ENCODE data around the gene SFXN2. TPM values are rescaled to one million over a fixed set of nuclear protein-coding genes. Genes with fewer than 3 reads are reported as not detected.
A peak's percentile ranks its signal among the peaks of the same experiment; 100 is the strongest.

SFXN2 gene
- total RNA-seq, 2 experiments from 2014 or later: 6.4 to 7.6 TPM

DNA sequence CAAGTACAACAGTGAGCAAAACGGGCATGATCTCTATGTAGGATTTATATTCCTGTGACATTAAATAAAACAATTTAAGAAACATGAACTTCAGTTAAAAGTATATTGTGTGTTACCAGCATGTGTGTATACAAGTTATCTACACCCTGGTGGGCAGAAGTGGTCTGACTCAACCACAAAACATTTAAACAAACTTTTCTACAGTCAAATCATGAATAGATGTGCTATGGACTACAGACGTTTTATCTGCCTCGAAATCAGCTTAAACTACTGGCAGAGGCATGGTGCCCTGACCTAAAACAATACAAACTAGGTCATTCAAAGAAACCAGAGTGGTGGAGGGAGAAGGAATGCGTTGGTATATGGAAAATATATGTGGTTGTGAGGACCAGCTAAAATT, 3.8 kb upstream of the SFXN2 start:
- ChIA-PET CTCF (interaction anchor here (0.5 to 6.2 kb wide), 3 partner anchors 32 to 65 kb away, joined by 4 to 30 read pairs (median 28); partner anchors contain the start of genes TRIM8 and WBP1L), POLR2A (interaction anchor here (1.1 to 1.4 kb wide), 4 partner anchors 9 to 66 kb away, joined by 4 to 6 read pairs (median 4); partner anchors contain the start of gene TRIM8)
- Mint-ChIP-seq H3K4me3 (peak overlapping the region; percentile 27), H3K27me3 (no peaks in the 10 kb centered on the region), H3K4me1 (ENCODE audit: low read depth) (peaks cover 40% of the 10 kb centered on the region), H3K9me3 (no peaks in the 10 kb centered on the region), H3K27ac (peak overlapping the region; percentile 31), H3K36me3 (ENCODE audit: low read depth) (peaks cover 9% of the 10 kb centered on the region)
- TF ChIP-seq, protein P1, sequence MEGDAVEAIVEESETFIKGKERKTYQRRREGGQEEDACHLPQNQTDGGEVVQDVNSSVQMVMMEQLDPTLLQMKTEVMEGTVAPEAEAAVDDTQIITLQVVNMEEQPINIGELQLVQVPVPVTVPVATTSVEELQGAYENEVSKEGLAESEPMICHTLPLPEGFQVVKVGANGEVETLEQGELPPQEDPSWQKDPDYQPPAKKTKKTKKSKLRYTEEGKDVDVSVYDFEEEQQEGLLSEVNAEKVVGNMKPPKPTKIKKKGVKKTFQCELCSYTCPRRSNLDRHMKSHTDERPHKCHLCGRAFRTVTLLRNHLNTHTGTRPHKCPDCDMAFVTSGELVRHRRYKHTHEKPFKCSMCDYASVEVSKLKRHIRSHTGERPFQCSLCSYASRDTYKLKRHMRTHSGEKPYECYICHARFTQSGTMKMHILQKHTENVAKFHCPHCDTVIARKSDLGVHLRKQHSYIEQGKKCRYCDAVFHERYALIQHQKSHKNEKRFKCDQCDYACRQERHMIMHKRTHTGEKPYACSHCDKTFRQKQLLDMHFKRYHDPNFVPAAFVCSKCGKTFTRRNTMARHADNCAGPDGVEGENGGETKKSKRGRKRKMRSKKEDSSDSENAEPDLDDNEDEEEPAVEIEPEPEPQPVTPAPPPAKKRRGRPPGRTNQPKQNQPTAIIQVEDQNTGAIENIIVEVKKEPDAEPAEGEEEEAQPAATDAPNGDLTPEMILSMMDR (IDR thresholded peaks at IDR 0.05): no peak
- no peak overlapping the region for H3K4me3 ChIP-seq (ENCODE audit: low read length)
- H3K27ac ChIP-seq (ENCODE audit: low read depth in 1 of 2, low read length in 2 of 2): peak overlapping the region in 1 of 2 donors; percentile 36
- DNase-seq: peak in 2 of 14 experiments; percentile 6 to 20
- intact Hi-C loops (cut with DNase I, micrococcal nuclease): loop anchor here (5.0 to 10.0 kb wide), 3 partner anchors 33 to 1356 kb away; partner anchors contain the start of genes BTRC (in 1 of the 2) and NOLC1 (in 1 of the 2)
- no peaks in the 10 kb centered on the region for H3K27me3 ChIP-seq (ENCODE audit: control insufficient read depth in 1 of 2, insufficient read depth in 2 of 2, low read length in 2 of 2)
- H3K9me3 ChIP-seq (ENCODE audit: control insufficient read depth in 1 of 2, insufficient read depth in 1 of 2, low read length in 2 of 2): no peaks in the 10 kb centered on the region
- no peak for ATAC-seq (ENCODE audit: poor library complexity)
- peaks cover 20% of the 10 kb centered on the region for H3K4me1 ChIP-seq (ENCODE audit: insufficient read depth, low read length)
- H3K36me3 ChIP-seq (ENCODE audit: insufficient read depth, low read length): no peaks in the 10 kb centered on the region

DNA sequence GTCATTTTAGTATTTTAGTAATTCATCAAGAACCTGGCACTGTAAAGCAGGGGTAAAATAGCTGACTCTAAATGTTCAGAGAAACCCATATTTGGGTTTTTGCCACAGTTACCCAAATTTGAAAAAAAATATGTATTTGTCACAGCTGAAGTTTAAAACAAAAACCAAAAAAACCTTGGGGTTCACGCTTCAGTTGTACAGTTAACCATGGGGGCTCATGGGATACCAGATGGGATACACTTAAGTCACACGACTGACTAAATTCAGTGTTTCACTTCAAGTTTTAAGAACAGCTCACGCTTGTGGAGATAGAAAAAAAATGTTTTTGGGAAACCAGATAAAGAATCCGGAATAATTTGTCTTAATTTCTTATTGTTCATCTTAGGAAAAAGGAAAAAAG, 2.3 kb upstream of the SFXN2 start:
- Mint-ChIP-seq H3K4me3 (peak overlapping the region; percentile 62), H3K9me3 (no peaks in the 10 kb centered on the region), H3K4me1 (ENCODE audit: low read depth) (peaks cover 49% of the 10 kb centered on the region), H3K27me3 (no peaks in the 10 kb centered on the region), H3K27ac (peak overlapping the region; percentile 81), H3K36me3 (ENCODE audit: low read depth) (peaks cover 14% of the 10 kb centered on the region)
- H3K9me3 ChIP-seq (ENCODE audit: control insufficient read depth in 1 of 2, insufficient read depth in 1 of 2, low read length in 2 of 2): no peaks in the 10 kb centered on the region
- intact Hi-C loops (cut with DNase I, micrococcal nuclease): loop anchor here (2.0 to 10.0 kb wide), 5 partner anchors 35 to 1357 kb away; partner anchors contain the start of genes BTRC (in 1 of the 2) and NOLC1 (in 1 of the 2)
- no peaks in the 10 kb centered on the region for H3K36me3 ChIP-seq (ENCODE audit: insufficient read depth, low read length)
- peaks cover 28% of the 10 kb centered on the region for H3K4me1 ChIP-seq (ENCODE audit: insufficient read depth, low read length)
- H3K27me3 ChIP-seq (ENCODE audit: control insufficient read depth in 1 of 2, insufficient read depth in 2 of 2, low read length in 2 of 2): no peaks in the 10 kb centered on the region
- peak overlapping the region; percentile 6 for H3K4me3 ChIP-seq (ENCODE audit: low read length)
- DNase-seq: no peak
- H3K27ac ChIP-seq (ENCODE audit: low read depth in 1 of 2, low read length in 2 of 2): peak overlapping the region in 1 of 2 donors; percentile 25
- POLR2A ChIA-PET: interaction anchor here (0.6 to 4.1 kb wide), 6 partner anchors 38 to 1311 kb away, joined by 3 to 32 read pairs (median 4); partner anchors contain the start of gene TRIM8
- ATAC-seq (ENCODE audit: poor library complexity): no peak
- TF ChIP-seq, protein P1 (IDR thresholded peaks at IDR 0.05): no peak
- CTCF ChIA-PET: interaction anchor here (0.5 to 6.2 kb wide), 5 partner anchors 9 to 67 kb away, joined by 3 to 30 read pairs (median 20); partner anchors contain the start of genes TRIM8 and WBP1L

DNA sequence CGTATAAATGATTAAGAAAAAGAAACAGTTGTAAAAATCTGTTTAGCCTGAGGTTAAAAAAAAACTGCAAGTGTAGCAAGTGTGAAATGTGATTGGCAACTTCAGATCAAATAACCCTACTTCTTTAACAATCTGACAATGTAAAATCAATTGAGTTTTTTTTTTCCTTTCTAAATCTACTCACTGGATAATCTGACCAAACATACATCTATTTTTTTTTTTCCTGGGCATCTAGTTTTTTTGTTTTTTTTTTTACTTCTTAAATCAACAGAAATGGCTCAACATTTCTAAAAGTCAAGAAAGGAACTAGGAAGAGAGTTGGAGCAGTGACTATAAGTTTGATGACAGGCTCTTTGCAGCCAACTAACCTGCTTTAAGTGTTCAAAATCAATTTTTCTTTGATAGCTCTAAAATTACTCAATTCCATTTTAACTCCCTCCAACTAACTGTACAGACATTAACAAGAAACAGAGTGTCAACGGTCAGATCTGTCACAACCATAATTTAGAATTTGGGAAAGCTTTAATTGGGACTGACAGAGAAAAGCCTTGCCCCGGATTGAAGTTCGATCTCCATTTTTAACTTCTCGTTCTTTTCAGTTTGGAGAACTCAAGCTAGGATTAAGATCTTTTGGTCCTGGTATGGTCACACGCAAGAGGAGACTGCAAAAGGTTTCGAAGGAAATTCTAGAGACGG, 1.4 kb upstream of the SFXN2 start:
- Histone ChIP-seq H3K27ac (ENCODE audit: low read depth in 1 of 2, low read length in 2 of 2) (peak overlapping the region; percentile 84 to 86), H3K36me3 (ENCODE audit: insufficient read depth, low read length) (no peaks in the 10 kb centered on the region), H3K4me3 (ENCODE audit: low read length) (peak overlapping the region; percentile 98), H3K4me1 (ENCODE audit: insufficient read depth, low read length) (peaks cover 28% of the 10 kb centered on the region), H3K9me3 (ENCODE audit: control insufficient read depth in 1 of 2, insufficient read depth in 1 of 2, low read length in 2 of 2) (no peaks in the 10 kb centered on the region), H3K27me3 (ENCODE audit: control insufficient read depth in 1 of 2, insufficient read depth in 2 of 2, low read length in 2 of 2) (no peaks in the 10 kb centered on the region)
- Mint-ChIP-seq H3K27me3 (no peaks in the 10 kb centered on the region), H3K4me3 (peak overlapping the region; percentile 93), H3K9me3 (no peaks in the 10 kb centered on the region), H3K27ac (peak overlapping the region; percentile 81), H3K36me3 (ENCODE audit: low read depth) (peaks cover 23% of the 10 kb centered on the region), H3K4me1 (ENCODE audit: low read depth) (peaks cover 57% of the 10 kb centered on the region)
- DNase-seq (no peak), ATAC-seq (ENCODE audit: poor library complexity) (no peak)
- intact Hi-C loops (cut with DNase I, micrococcal nuclease): loop anchor here (2.0 to 10.0 kb wide), 5 partner anchors 36 to 1358 kb away; partner anchors contain the start of genes BTRC (in 1 of the 2) and NOLC1 (in 1 of the 2)
- CTCF ChIA-PET: interaction anchor here (0.8 to 6.2 kb wide), 6 partner anchors 12 to 101 kb away, joined by 3 to 30 read pairs (median 12); partner anchors contain the start of genes TRIM8 and WBP1L
- TF ChIP-seq, protein P1 (IDR thresholded peaks at IDR 0.05): no peak
- POLR2A ChIA-PET: interaction anchor here (0.6 to 4.1 kb wide), 13 partner anchors 8 to 1312 kb away, joined by 3 to 91 read pairs (median 4); partner anchors contain the start of genes TRIM8 and WBP1L

Data from CD4-positive, alpha-beta T cell (primary cell).